Measurements from ENCODE around the gene LY6G6D.

DNA sequence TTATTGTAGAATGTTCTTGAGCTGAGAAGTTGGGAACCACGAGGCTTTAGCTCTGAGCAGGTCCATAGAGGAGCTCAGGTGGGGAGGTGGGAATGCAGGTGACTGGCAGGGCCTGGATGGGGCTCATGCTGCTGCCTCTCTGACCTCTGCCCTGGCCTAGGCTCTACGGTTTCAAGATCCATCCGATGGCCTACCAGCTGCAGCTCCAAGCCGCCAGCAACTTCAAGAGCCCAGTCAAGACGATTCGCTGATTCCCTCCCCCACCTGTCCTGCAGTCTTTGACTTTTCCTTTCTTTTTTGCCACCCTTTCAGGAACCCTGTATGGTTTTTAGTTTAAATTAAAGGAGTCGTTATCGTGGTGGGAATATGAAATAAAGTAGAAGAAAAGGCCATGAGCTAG is 45.5 kb upstream of the LY6G6D start, which contains the start of gene LY6G5B:
- TF ChIP-seq, protein P1, sequence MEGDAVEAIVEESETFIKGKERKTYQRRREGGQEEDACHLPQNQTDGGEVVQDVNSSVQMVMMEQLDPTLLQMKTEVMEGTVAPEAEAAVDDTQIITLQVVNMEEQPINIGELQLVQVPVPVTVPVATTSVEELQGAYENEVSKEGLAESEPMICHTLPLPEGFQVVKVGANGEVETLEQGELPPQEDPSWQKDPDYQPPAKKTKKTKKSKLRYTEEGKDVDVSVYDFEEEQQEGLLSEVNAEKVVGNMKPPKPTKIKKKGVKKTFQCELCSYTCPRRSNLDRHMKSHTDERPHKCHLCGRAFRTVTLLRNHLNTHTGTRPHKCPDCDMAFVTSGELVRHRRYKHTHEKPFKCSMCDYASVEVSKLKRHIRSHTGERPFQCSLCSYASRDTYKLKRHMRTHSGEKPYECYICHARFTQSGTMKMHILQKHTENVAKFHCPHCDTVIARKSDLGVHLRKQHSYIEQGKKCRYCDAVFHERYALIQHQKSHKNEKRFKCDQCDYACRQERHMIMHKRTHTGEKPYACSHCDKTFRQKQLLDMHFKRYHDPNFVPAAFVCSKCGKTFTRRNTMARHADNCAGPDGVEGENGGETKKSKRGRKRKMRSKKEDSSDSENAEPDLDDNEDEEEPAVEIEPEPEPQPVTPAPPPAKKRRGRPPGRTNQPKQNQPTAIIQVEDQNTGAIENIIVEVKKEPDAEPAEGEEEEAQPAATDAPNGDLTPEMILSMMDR (IDR thresholded peaks at IDR 0.05; ENCODE audit: extremely low read depth in 1 of 2, insufficient read depth in 1 of 2, low read depth in 1 of 2, low read length in 2 of 2) = no peak
- TF ChIP-seq POLR2A (IDR thresholded peaks at IDR 0.05; ENCODE audit: low read depth, low read length) = no peak
- no peak for TF ChIP-seq POLR2AphosphoS5 (IDR thresholded peaks at IDR 0.05; ENCODE audit: insufficient read depth, low read depth, low read length)
- TF ChIP-seq, protein P2, sequence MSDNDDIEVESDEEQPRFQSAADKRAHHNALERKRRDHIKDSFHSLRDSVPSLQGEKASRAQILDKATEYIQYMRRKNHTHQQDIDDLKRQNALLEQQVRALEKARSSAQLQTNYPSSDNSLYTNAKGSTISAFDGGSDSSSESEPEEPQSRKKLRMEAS (IDR thresholded peaks at IDR 0.05; ENCODE audit: insufficient read depth, insufficient read length) = no peak
- no peak for TF ChIP-seq FOS (IDR thresholded peaks at IDR 0.05; ENCODE audit: borderline replicate concordance, insufficient read depth, low read length)
- TF ChIP-seq EZH2 (IDR thresholded peaks at IDR 0.05; ENCODE audit: borderline replicate concordance, low read depth, low read length, severe bottlenecking) = no peak
- no peak for TF ChIP-seq MYC (IDR thresholded peaks at IDR 0.05; ENCODE audit: low read depth, low read length)
- TF ChIP-seq JUN (IDR thresholded peaks at IDR 0.05; ENCODE audit: borderline replicate concordance, insufficient read depth, insufficient read length, low read depth) = no peak
- TF ChIP-seq GATA2 (IDR thresholded peaks at IDR 0.05; ENCODE audit: insufficient read depth, insufficient read length, low read depth, low read length) = no peak

Data from endothelial cell of umbilical vein (primary cell).